Measurements from ENCODE around the gene CST1. TPM values are rescaled to one million over a fixed set of nuclear protein-coding genes. Genes with fewer than 3 reads are reported as not detected.
"Not testable (repeated sequence)": the region's sequence is repeated elsewhere in the genome, so short reads cannot be mapped to it uniquely, and the experiment has no call there.

The CST1 gene
- total RNA-seq, 2 experiments from 2014 or later: not detected

DNA sequence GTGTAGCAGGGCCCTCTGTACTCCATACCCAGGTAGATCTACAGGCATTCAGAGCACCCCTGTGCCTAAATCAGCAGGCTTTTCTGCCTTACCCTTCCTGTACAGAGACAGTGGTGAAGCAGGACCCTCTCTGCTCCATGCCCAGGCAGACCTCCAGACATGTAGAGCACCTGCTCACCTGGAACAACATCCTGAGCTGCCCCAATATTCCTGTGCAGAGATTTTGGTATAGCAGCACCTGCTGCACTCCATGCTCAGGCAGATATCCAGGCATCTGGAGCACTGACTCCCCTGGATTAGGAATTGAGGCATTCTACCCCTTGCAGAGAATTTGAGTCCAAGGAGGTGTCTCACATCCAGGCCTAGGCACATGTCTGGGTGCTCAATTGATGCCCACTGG is 12.6 kb upstream of the CST1 start:
- CTCF ChIA-PET (ENCODE audit: unreplicated experiment): no interaction called here
- no peaks in the 10 kb centered on the region for H3K9me3 ChIP-seq (ENCODE audit: low read length)
- no peak overlapping the region for H3K27ac ChIP-seq (ENCODE audit: low read depth, low read length, poor library complexity, severe bottlenecking)
- H3K4me2 ChIP-seq (ENCODE audit: low read length): no peak overlapping the region
- no TSS peak for BruUV-seq (replicated peaks)
- no peaks in the 10 kb centered on the region for H3K9me2 ChIP-seq (ENCODE audit: insufficient read depth, low read length)
- H3K79me2 ChIP-seq (ENCODE audit: insufficient read depth, low read depth, low read length): no peaks in the 10 kb centered on the region
- no peaks in the 10 kb centered on the region for H4K20me1 ChIP-seq (ENCODE audit: insufficient read depth, low read length)
- no peak overlapping the region for H2AFZ ChIP-seq (ENCODE audit: low read length)
- H3K4me3 ChIP-seq (ENCODE audit: low read depth, low read length, poor library complexity, severe bottlenecking): no peak overlapping the region
- TF ChIP-seq EZH2phosphoT487 (IDR thresholded peaks at IDR 0.05; ENCODE audit: borderline replicate concordance, low read depth, low read length): no peak
- TF ChIP-seq, protein P1, sequence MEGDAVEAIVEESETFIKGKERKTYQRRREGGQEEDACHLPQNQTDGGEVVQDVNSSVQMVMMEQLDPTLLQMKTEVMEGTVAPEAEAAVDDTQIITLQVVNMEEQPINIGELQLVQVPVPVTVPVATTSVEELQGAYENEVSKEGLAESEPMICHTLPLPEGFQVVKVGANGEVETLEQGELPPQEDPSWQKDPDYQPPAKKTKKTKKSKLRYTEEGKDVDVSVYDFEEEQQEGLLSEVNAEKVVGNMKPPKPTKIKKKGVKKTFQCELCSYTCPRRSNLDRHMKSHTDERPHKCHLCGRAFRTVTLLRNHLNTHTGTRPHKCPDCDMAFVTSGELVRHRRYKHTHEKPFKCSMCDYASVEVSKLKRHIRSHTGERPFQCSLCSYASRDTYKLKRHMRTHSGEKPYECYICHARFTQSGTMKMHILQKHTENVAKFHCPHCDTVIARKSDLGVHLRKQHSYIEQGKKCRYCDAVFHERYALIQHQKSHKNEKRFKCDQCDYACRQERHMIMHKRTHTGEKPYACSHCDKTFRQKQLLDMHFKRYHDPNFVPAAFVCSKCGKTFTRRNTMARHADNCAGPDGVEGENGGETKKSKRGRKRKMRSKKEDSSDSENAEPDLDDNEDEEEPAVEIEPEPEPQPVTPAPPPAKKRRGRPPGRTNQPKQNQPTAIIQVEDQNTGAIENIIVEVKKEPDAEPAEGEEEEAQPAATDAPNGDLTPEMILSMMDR (conservative IDR thresholded peaks at IDR 0.05; ENCODE audit: low read length): no peak
- POLR2A ChIA-PET: no interaction called here
- DNase-seq (ENCODE audit: low spot score): no peak
- H3K4me1 ChIP-seq (ENCODE audit: insufficient read depth, low read length, poor library complexity, severe bottlenecking): no peaks in the 10 kb centered on the region
- no peaks in the 10 kb centered on the region for H3K36me3 ChIP-seq (ENCODE audit: insufficient read depth, low read length)
- intact Hi-C loops (cut with micrococcal nuclease; ENCODE audit: unreplicated experiment): no loop called here

DNA sequence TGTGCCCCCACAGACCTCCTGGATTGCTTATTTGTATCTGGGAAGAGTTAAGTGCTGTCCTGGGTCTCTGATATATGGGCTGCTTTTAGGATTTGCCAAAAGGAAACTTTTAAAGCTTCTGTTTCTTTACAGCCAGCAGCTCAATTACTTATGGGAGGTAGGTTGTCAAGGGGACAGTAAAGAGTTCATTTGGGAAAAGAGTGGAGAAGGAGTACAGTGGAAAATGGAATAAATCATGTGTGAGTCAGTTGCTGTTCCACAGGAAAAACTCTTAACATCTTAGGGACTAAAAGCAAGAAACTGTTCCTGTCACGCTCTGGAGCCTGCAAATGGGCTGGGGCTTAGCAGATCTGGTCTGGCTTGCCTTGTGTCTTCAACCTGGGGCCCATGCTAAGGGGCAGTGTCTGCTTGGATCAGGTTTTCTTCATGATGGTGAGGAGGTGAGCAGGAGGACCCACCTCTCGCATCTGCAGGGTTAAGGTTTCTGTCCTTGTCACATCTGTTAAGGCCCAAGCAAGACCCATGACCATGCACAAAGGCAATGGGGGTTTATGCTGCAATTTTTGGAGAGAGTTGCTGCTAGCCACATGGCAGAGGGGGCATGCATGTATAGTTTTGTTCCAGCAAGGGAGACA is 8.7 kb upstream of the CST1 start:
- intact Hi-C loops (cut with micrococcal nuclease; ENCODE audit: unreplicated experiment): no loop called here
- H3K9me3 ChIP-seq (ENCODE audit: low read length): no peaks in the 10 kb centered on the region
- BruUV-seq (replicated peaks): no TSS peak
- no peak for DNase-seq (ENCODE audit: low spot score)
- CTCF ChIA-PET (ENCODE audit: unreplicated experiment): no interaction called here
- no peak overlapping the region for H3K27ac ChIP-seq (ENCODE audit: low read depth, low read length, poor library complexity, severe bottlenecking)
- no peak overlapping the region for H3K4me3 ChIP-seq (ENCODE audit: low read depth, low read length, poor library complexity, severe bottlenecking)
- no peak overlapping the region for H2AFZ ChIP-seq (ENCODE audit: low read length)
- no peaks in the 10 kb centered on the region for H3K9me2 ChIP-seq (ENCODE audit: insufficient read depth, low read length)
- H3K79me2 ChIP-seq (ENCODE audit: insufficient read depth, low read depth, low read length): no peaks in the 10 kb centered on the region
- no peaks in the 10 kb centered on the region for H3K36me3 ChIP-seq (ENCODE audit: insufficient read depth, low read length)
- no peak overlapping the region for H3K4me2 ChIP-seq (ENCODE audit: low read length)
- TF ChIP-seq, protein P1 (conservative IDR thresholded peaks at IDR 0.05; ENCODE audit: low read length): no peak
- TF ChIP-seq EZH2phosphoT487 (IDR thresholded peaks at IDR 0.05; ENCODE audit: borderline replicate concordance, low read depth, low read length): no peak
- H4K20me1 ChIP-seq (ENCODE audit: insufficient read depth, low read length): no peaks in the 10 kb centered on the region
- H3K4me1 ChIP-seq (ENCODE audit: insufficient read depth, low read length, poor library complexity, severe bottlenecking): no peaks in the 10 kb centered on the region
- POLR2A ChIA-PET: no interaction called here

DNA sequence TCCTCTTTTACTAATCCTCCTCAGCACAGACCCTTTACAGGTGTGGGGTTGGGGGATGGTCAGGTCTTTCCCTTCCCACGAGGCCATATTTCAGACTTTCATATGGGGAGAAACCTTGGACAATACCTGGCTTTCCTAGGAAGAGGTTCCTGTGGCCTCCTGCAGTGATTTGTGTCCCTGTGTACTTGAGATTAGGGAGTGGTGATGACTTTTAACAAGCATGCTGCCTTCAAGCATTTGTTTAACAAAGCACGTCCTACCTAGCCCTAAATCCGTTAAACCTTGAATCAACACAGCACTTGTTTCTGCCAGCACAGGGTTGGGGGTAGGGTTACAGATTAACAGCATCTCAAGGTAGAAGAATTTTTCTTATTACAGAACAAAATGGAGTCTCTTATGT is 6.1 kb upstream of the CST1 start:
- H3K79me2 ChIP-seq (ENCODE audit: insufficient read depth, low read depth, low read length); H3K4me1 ChIP-seq (ENCODE audit: insufficient read depth, low read length, poor library complexity, severe bottlenecking); H3K4me3 ChIP-seq (ENCODE audit: low read depth, low read length, poor library complexity, severe bottlenecking); H2AFZ ChIP-seq (ENCODE audit: low read length); intact Hi-C loops (cut with micrococcal nuclease; ENCODE audit: unreplicated experiment); POLR2A ChIA-PET; CTCF ChIA-PET (ENCODE audit: unreplicated experiment); H3K36me3 ChIP-seq (ENCODE audit: insufficient read depth, low read length); H3K27ac ChIP-seq (ENCODE audit: low read depth, low read length, poor library complexity, severe bottlenecking); H3K9me3 ChIP-seq (ENCODE audit: low read length); DNase-seq (ENCODE audit: low spot score); H3K9me2 ChIP-seq (ENCODE audit: insufficient read depth, low read length); BruUV-seq (replicated peaks); H4K20me1 ChIP-seq (ENCODE audit: insufficient read depth, low read length); H3K4me2 ChIP-seq (ENCODE audit: low read length): not testable (repeated sequence)

DNA sequence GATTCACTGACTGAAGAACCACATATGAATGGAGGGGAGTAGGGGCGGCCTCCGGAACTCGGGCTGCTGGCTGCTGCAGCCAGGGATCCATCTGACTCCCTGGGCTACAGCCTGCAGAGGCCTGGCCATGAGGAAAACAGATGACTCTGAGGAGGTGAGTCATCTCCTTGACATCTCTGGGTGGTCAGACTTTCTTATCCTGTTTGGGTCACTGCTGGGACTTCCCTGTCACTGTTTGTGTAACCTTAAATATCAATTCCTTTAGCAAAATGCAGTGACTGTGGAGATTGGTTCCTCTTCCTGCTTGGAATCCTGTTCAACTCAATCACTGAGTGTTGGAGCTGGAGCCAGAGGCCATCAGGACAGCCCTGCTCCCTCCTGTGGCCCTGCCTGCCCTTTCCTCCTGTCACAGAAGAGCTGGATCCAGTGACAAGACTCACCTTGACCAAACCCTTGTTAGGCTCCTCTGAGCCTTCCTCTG is 4.4 kb upstream of the CST1 start:
- H3K36me3 ChIP-seq (ENCODE audit: insufficient read depth, low read length); POLR2A ChIA-PET; H3K9me2 ChIP-seq (ENCODE audit: insufficient read depth, low read length); H3K4me2 ChIP-seq (ENCODE audit: low read length); H3K4me1 ChIP-seq (ENCODE audit: insufficient read depth, low read length, poor library complexity, severe bottlenecking); H3K4me3 ChIP-seq (ENCODE audit: low read depth, low read length, poor library complexity, severe bottlenecking); DNase-seq (ENCODE audit: low spot score); H3K9me3 ChIP-seq (ENCODE audit: low read length); H2AFZ ChIP-seq (ENCODE audit: low read length); CTCF ChIA-PET (ENCODE audit: unreplicated experiment); BruUV-seq (replicated peaks); H3K27ac ChIP-seq (ENCODE audit: low read depth, low read length, poor library complexity, severe bottlenecking); H3K79me2 ChIP-seq (ENCODE audit: insufficient read depth, low read depth, low read length); intact Hi-C loops (cut with micrococcal nuclease; ENCODE audit: unreplicated experiment); H4K20me1 ChIP-seq (ENCODE audit: insufficient read depth, low read length): not testable (repeated sequence)
